Esophagus mucosa (tissue), 1 donor: Measurements from ENCODE around the gene ALMS1. TPM values are rescaled to one million over a fixed set of nuclear protein-coding genes. Genes with fewer than 3 reads are reported as not detected.
"Not testable (repeated sequence)": the region's sequence is repeated elsewhere in the genome, so short reads cannot be mapped to it uniquely, and the experiment has no call there.

Experiments
- ATAC-seq: fragments of 200-7000 bp; cut with Tn5 transposase; one replicate; pipeline ENCODE4 v1.9.1; 2020
- total RNA-seq: library from RNA; stranded (reverse); gene quantifications from one replicate; pipeline ENCODE4 v1.2.4, GENCODE V29; 2023
- donor health status: DM: yes; HTN: yes; CAD: no.

The ALMS1 gene
- total RNA-seq, 1 donor from 2014 or later: 6.7 TPM

- ATAC-seq: not testable (repeated sequence)
Measured at GRCh38 chr2:73504850-73505249, 119.2 kb downstream of the ALMS1 start.

DNA sequence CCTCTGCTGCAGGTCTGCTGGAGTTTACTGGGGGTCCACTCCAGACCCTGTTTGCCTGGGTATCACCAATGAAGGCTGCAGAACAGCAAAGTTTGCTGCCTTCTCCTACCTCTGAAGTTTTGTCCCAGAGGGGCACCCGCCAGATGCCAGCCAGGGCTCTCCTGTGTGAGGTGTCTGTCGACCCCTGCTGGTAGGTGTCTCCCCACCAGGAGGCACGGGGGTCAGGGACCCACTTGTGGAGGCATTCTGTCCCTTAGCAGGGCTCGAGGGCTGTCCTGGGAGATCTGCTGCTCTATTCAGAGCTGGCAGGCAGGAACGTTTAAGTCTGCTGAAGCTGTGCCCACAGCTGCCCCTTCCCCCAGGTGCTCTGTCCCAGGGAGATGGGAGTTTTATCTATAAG is 124.8 kb downstream of the ALMS1 start:
- not testable (repeated sequence) for ATAC-seq

GRCh38 chr2:73516033-73516432 is 130.4 kb downstream of the ALMS1 start:
- no peak for ATAC-seq

GRCh38 chr2:73528688-73529087 is 143.1 kb downstream of the ALMS1 start:
- ATAC-seq: no peak

DNA sequence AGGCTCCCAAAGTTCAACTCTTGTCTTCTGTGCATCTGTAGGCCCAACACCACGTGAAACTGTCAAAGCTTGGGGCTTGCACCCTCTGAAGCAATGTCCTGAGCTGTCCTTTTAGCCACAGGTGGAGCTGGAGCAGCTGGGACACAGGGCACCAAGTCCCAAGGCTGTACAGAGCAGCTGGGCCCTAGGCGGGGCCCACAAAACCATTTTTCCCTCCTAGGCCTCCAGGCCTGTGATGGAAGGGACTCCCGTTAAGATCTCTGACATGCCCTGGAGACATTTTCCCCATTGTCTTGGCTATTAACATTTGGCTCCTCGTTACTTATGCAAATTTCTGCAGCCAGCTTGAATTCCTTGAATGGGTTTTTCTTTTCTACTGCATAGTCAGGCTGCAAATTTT is 145.1 kb downstream of the ALMS1 start:
- not testable (repeated sequence) for ATAC-seq

DNA sequence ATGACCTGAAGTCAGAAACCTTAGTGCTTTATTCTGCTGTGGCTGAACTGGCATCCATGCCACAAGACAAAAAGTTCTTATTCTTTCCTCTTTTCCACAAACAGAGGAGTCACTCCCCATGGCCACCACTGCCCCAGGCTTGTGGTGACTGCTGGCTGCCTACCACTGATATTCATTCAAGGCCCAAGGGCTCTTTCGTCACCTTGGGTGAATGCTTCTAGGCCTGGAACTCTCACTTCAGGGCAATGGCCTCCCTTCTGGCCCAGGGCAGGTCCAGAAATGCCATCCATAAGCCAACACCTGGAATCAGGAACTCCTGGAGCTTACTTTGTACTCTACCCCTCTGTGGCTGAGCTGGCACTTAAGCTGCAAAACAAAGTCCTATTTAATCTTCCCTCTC is 146.7 kb downstream of the ALMS1 start:
- ATAC-seq: no peak

DNA sequence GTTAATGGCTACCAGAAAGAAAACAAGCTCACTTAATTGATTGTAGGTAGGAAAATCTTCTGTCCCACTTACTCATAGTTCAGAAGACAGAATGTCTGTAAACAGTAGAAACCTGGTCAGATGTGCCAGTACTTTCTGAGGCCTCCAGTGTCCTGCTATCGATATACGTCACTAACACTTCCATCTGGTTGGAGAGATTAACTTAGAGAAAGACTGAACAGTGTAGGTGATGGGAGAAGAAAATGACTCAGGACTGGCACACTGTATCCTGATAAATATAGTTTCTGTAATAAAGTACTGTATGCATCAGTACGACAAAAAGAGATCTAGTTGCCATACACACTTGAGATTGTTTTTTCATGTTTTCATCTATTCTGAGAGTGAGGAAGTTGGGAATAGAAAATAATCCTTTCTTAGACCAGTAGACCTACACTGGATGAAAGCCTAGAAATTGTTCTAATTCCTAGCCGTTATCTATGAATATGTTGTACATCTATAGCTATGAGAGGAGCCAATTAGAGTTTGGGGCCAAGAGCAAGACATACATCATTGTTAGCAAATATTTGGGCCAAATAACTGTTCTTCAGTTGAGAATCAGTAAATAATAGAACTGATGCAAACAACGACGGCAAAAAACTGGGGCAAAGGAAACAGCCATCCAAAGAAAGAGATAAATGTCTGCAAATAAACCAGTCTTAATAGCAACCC is 150.7 kb downstream of the ALMS1 start:
- no peak for ATAC-seq

DNA sequence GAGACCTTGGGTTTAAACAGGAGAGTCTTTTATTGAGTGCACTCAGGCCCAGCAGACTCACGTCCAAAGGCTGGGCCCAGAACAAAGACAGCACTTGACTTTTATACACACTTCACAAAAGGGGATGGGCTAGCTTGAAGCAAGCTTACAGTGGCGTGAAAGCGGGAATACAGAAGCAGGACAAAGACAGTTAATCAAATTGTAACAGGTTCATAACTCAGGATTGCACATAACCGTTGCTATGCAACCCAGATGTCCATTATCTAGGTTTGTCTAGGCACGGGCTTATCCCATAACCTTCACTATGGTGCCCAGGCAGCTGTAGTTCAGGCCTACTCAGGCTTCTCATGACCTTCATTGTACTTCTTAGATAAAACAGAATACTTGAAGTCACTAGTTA is 175.2 kb downstream of the ALMS1 start:
- not testable (repeated sequence) for ATAC-seq

- no peak for ATAC-seq
Measured at GRCh38 chr2:73561422-73561821, 175.8 kb downstream of the ALMS1 start.

- no peak for ATAC-seq
Measured at GRCh38 chr2:73564986-73565385, 179.3 kb downstream of the ALMS1 start.

DNA sequence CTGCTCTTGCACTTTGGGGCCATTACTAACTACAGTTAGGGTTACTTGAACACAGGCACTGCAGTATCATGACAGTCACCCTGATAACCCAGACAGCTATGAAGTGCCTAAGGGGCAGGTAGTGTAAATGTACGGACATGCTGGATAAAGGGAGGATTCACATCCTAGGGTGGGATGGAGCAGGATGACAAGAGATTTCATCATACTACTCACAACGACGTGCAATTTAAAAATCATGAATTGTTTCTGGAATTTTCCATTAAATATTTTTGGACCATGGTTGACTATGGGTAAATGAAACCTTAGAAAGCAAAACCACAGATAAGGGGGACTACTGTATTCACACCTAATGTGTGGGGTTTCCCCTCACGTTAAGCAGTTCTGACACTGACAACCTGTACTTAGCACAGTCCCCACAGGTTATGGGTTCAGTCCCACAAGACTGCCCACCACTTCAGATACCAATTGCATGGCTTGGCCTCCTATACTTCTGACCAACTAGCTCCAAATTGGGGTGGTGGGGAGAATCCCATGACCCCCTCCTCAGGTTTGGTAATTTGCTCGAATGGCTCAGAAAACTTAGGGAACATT is 180.7 kb downstream of the ALMS1 start:
- ATAC-seq: no peak

DNA sequence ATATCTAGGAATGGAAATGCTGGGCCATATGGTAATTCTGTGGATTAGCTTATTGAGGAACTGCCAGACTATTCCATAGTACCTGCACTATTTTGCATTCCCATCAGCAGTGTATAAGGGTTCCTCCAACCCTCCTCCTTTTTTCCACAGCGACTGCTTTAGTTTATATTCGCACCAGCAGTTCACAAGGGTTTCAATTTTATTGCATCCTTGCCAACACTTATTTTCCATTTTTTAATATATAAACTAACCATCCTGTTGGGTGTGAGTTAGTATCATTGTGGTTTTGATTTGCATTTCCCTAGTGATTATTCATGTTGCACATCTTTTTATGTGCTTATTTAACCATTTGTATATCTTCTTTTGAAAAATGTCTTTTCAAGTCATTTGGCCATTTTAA is 189.6 kb downstream of the ALMS1 start:
- ATAC-seq: no peak

DNA sequence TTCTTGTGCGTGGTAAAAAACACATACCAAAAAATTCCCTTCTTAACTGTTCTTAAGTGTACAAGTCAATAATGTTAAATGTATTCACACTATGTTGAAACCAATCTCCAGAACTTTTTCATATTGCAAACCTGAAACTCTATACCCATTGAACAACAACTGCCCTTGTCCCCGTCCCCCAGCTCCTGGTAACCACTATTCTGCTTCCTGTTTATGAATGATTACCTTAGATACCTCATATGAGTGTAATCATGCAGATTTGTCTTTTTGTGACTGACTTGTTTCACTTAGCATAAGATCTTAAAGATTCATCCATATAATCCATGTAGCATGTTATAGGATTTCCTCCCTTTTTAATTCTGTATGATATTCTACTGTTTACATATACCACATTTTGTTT is 196.7 kb downstream of the ALMS1 start:
- no peak for ATAC-seq

DNA sequence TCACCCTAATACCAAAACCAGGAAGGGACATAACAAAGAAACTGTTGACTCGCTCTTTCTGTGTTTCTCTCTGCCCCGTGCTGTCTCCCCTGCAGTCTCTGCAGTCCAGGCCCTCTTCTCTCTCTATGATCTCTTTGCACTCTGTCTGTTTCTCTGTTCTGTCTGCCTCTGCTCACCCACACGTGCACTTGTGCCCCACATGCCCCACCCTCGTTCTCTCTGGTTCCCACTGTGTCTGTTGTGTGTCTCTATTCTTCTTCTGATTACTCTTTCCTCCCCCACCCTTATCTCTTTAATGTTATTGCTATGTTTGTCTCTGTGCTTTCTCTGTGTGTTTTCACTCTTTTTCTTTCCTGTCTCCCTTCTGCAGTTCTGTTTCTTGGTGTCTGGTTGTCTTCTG is 202.5 kb downstream of the ALMS1 start:
- ATAC-seq: no peak

GRCh38 chr2:73593680-73594079 is 208.0 kb downstream of the ALMS1 start:
- ATAC-seq: no peak

GRCh38 chr2:73594251-73594650 is 208.6 kb downstream of the ALMS1 start:
- no peak for ATAC-seq

- no peak for ATAC-seq
Measured at GRCh38 chr2:73601780-73602179, 216.1 kb downstream of the ALMS1 start.

DNA sequence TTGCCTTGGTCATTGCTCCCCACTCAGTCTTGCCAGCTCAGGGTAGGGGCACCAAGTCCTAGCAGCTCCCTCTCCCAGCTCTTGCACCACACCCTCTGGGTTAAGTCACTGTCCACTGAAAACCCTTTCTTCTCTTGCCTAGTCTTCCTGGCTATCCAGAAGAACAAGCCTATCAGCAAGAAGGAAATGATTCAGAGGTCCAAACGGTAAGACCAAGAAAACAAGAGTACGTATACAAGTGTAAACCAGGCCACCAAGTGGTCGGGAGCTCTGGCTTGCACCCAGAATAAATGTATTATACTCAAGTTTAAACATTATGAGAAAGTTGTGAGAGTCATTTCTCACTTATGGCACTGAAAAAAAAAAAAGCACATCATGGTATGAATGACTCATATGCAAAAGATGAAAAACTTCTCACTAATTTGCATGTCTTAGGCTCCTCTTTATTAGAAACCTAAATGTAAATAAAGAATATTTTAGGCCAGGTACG is 217.5 kb downstream of the ALMS1 start:
- peak; percentile 86 for ATAC-seq

DNA sequence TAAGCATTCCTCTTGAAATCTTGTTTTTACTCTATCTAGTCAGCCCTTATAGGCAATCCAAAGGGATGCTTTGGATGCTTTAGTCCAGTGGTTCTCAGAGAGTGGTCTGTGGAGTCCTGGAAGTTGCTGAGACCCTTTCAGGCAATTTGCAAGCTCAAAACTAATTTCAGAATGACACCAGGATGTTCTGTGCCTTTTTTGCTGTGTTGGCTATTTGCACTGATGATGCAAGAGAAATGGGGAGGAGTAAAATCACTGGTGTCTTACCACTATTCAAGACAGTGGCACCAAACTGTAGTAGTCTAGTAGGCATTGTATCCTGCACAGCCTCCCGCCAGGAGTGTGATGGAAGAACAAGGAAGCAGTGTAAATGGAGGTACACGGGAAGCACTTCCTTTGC is 219.0 kb downstream of the ALMS1 start:
- ATAC-seq: not testable (repeated sequence)

GRCh38 chr2:73610111-73610510 is 224.5 kb downstream of the ALMS1 start:
- no peak for ATAC-seq

GRCh38 chr2:73611193-73611592 is 225.6 kb downstream of the ALMS1 start:
- ATAC-seq: no peak

- ATAC-seq: peak; percentile 23
Measured at GRCh38 chr2:73611867-73612266, 226.2 kb downstream of the ALMS1 start.

DNA sequence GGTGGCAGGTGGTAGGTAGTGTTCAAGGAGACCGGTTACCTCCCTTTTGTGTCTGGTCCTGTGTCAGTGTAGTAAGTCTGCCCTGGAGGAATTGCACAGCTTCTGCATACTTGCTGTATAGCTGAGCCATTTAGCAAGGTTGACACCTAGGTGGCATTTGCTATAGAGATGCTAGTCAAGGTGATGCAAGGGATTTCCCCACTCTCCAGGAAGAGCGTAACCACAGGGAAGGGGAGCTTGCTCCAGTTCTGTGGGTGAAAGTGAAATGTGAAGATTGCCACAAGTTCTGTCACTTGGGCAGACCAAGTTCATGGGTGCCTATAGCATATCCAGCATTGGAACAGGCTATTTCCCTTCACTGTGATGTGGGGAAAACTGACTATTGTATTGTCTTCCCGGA is 228.5 kb downstream of the ALMS1 start:
- ATAC-seq: no peak

- ATAC-seq: no peak
Measured at GRCh38 chr2:73614997-73615396, 229.4 kb downstream of the ALMS1 start.
